Lower lobe of right lung (tissue), 2 donors: ENCODE data around the gene MKNK2. TPM values are rescaled to one million over a fixed set of nuclear protein-coding genes. Genes with fewer than 3 reads are reported as not detected.
"Not testable (repeated sequence)": the region's sequence is repeated elsewhere in the genome, so short reads cannot be mapped to it uniquely, and the experiment has no call there.

Source experiments
- ATAC-seq, 2 donors: fragments of 200-7000 bp; cut with Tn5 transposase; one replicate each; pipeline ENCODE4 v1.9.1; 2020 to 2022; ENCODE audit warnings: mild to moderate bottlenecking in 2 of 2, moderate library complexity in 2 of 2
- DNase-seq: peaks from one replicate; pipeline ENCODE4 v3.0.0-alpha.2; 2020
- H3K27ac ChIP-seq: fragments of 200-600 bp; one replicate; pipeline ENCODE4 v1.8.0; 2022
- H3K27me3 ChIP-seq: fragments of 200-600 bp; one replicate; pipeline ENCODE4 v1.8.0; 2022; ENCODE audit warnings: low read depth
- H3K36me3 ChIP-seq: fragments of 200-600 bp; one replicate; pipeline ENCODE4 v1.8.0; 2022; ENCODE audit warnings: mild to moderate bottlenecking
- H3K4me1 ChIP-seq: fragments of 200-600 bp; one replicate; pipeline ENCODE4 v1.8.0; 2022
- H3K4me3 ChIP-seq: fragments of 200-600 bp; one replicate; pipeline ENCODE4 v1.8.0; 2022; ENCODE audit warnings: mild to moderate bottlenecking
- H3K9me3 ChIP-seq: fragments of 200-600 bp; one replicate; pipeline ENCODE4 v1.8.0; 2022
- CTCF ChIP-seq: fragments of 200-600 bp; IDR thresholded peaks from one replicate; pipeline ENCODE4 v1.8.0; 2022; ENCODE audit warnings: antibody characterized with exemption, mild to moderate bottlenecking
- intact Hi-C: fragments of 100-400 bp; cut with DNase I; formaldehyde crosslinking; loops from one replicate; pipeline ENCODE4 v1.11.0; 2022
- total RNA-seq: library from RNA; stranded (reverse); fragmentation: NEBNext Ultra II Directional; extraction: Animal tissue kit (Norgen Biotek cat#: 25700); gene quantifications from one replicate; pipeline ENCODE4 v1.2.1, GENCODE V29; 2021
- donor health status: DM: no; HTN: yes; CAD: no; lungs with severe emphysema.

Gene MKNK2
- total RNA-seq, 1 donor from 2014 or later = 268 TPM

- no peak for TF ChIP-seq CTCF
- ATAC-seq = peak; percentile 19 to 23
- DNase-seq = peak; percentile 47
- no peak overlapping the region for H3K4me3 ChIP-seq
- no peaks in the 10 kb centered on the region for H3K4me1 ChIP-seq
- H3K27me3 ChIP-seq = no peaks in the 10 kb centered on the region
- H3K9me3 ChIP-seq = no peaks in the 10 kb centered on the region
- no peak overlapping the region for H3K27ac ChIP-seq
- intact Hi-C loops = no loop called here
- H3K36me3 ChIP-seq = peaks cover 79% of the 10 kb centered on the region
These were observed 58.2 kb downstream of the MKNK2 start for GRCh38 chr19:1992759-1993260.

GRCh38 chr19:1991018-1991913 is 59.8 kb downstream of the MKNK2 start:
- Histone ChIP-seq H3K9me3 (no peaks in the 10 kb centered on the region), H3K4me1 (no peaks in the 10 kb centered on the region), H3K4me3 (no peak overlapping the region), H3K27ac (no peak overlapping the region), H3K27me3 (no peaks in the 10 kb centered on the region), H3K36me3 (peaks cover 84% of the 10 kb centered on the region)
- intact Hi-C loops = no loop called here
- ATAC-seq = no peak
- no peak for TF ChIP-seq CTCF
- no peak for DNase-seq

- Histone ChIP-seq H3K27me3 (no peaks in the 10 kb centered on the region), H3K27ac (no peak overlapping the region), H3K4me1 (no peaks in the 10 kb centered on the region), H3K9me3 (no peaks in the 10 kb centered on the region), H3K36me3 (peaks cover 87% of the 10 kb centered on the region), H3K4me3 (no peak overlapping the region)
- no peak for ATAC-seq
- intact Hi-C loops = no loop called here
- DNase-seq = peak; percentile 45
- TF ChIP-seq CTCF = no peak
These were observed 60.6 kb downstream of the MKNK2 start for GRCh38 chr19:1990230-1991017.

GRCh38 chr19:1989513-1990229 is 61.4 kb downstream of the MKNK2 start:
- intact Hi-C loops = no loop called here
- Histone ChIP-seq H3K9me3 (no peaks in the 10 kb centered on the region), H3K36me3 (peaks cover 89% of the 10 kb centered on the region), H3K4me3 (no peak overlapping the region), H3K27me3 (no peaks in the 10 kb centered on the region), H3K27ac (no peak overlapping the region), H3K4me1 (no peaks in the 10 kb centered on the region)
- ATAC-seq (no peak), DNase-seq (no peak)
- no peak for TF ChIP-seq CTCF

- H3K36me3 ChIP-seq = peaks cover 87% of the 10 kb centered on the region
- ATAC-seq, DNase-seq, H3K27ac ChIP-seq, intact Hi-C loops, H3K9me3 ChIP-seq, H3K27me3 ChIP-seq, H3K4me3 ChIP-seq, H3K4me1 ChIP-seq: not testable (repeated sequence)
These were observed 62.6 kb downstream of the MKNK2 start for GRCh38 chr19:1988464-1988863.

Other genes with a start within 250 kb of the MKNK2 start
- gene ATP8B3, start 239.0 kb downstream of the MKNK2 start, total RNA-seq = 2.1 TPM
- gene REXO1, start 202.8 kb downstream of the MKNK2 start, total RNA-seq = 29.1 TPM
- gene KLF16, start 187.7 kb downstream of the MKNK2 start, total RNA-seq = 22.2 TPM
- gene ABHD17A, start 165.7 kb downstream of the MKNK2 start, total RNA-seq = 76.4 TPM
- gene ADAT3, start 145.8 kb downstream of the MKNK2 start, total RNA-seq = 6.2 TPM
- gene SCAMP4, start 145.8 kb downstream of the MKNK2 start, total RNA-seq = 65.0 TPM
- 55.4 TPM for gene CSNK1G2, start 110.1 kb downstream of the MKNK2 start, total RNA-seq
- 62.0 TPM for gene BTBD2, start 35.5 kb downstream of the MKNK2 start, total RNA-seq
- 69.2 TPM for gene MOB3A, start 45.1 kb upstream of the MKNK2 start, total RNA-seq
- 7.4 TPM for gene IZUMO4, start 45.7 kb upstream of the MKNK2 start, total RNA-seq
- 99.5 TPM for gene AP3D1, start 100.3 kb upstream of the MKNK2 start, total RNA-seq
- 33.0 TPM for gene DOT1L, start 112.7 kb upstream of the MKNK2 start, total RNA-seq
- gene PLEKHJ1, start 185.1 kb upstream of the MKNK2 start, total RNA-seq = 52.0 TPM
- 55.6 TPM for gene SF3A2, start 185.6 kb upstream of the MKNK2 start, total RNA-seq
- gene AMH, start 198.1 kb upstream of the MKNK2 start, total RNA-seq = 1.9 TPM
- not detected for gene JSRP1, start 205.2 kb upstream of the MKNK2 start, total RNA-seq
- gene PEAK3, start 230.9 kb upstream of the MKNK2 start, total RNA-seq = 7.5 TPM